ENCODE data around the gene NTM.

Gene NTM

GRCh38 chr11:131510662-131511061 lies 140.2 kb downstream of the NTM start:
- Histone ChIP-seq H3K27me3 (ENCODE audit: control insufficient read depth in 1 of 2, insufficient read depth in 2 of 2, low read length in 2 of 2) (no peaks in the 10 kb centered on the region), H3K9ac (ENCODE audit: low read depth in 1 of 2, low read length in 2 of 2) (no peak overlapping the region), H3K9me3 (ENCODE audit: control insufficient read depth in 1 of 2, low read length in 2 of 2) (no peaks in the 10 kb centered on the region), H3K36me3 (ENCODE audit: control insufficient read depth in 1 of 2, insufficient read depth in 2 of 2, low read length in 2 of 2) (no peaks in the 10 kb centered on the region), H3K4me3 (ENCODE audit: low read depth in 1 of 2, low read length in 2 of 2) (no peak overlapping the region), H3K27ac (ENCODE audit: low read depth, low read length) (no peak overlapping the region), H3K4me1 (ENCODE audit: control insufficient read depth in 1 of 2, insufficient read depth in 2 of 2, low read length in 2 of 2) (peaks cover 0 to 5% of the 10 kb centered on the region in 2 donors)

- Histone ChIP-seq H3K9ac (ENCODE audit: low read depth in 1 of 2, low read length in 2 of 2) (no peak overlapping the region), H3K27ac (ENCODE audit: low read depth, low read length) (no peak overlapping the region), H3K4me3 (ENCODE audit: low read depth in 1 of 2, low read length in 2 of 2) (no peak overlapping the region), H3K9me3 (ENCODE audit: control insufficient read depth in 1 of 2, low read length in 2 of 2) (no peaks in the 10 kb centered on the region), H3K27me3 (ENCODE audit: control insufficient read depth in 1 of 2, insufficient read depth in 2 of 2, low read length in 2 of 2) (no peaks in the 10 kb centered on the region), H3K4me1 (ENCODE audit: control insufficient read depth in 1 of 2, insufficient read depth in 2 of 2, low read length in 2 of 2) (peaks cover 0 to 5% of the 10 kb centered on the region in 2 donors), H3K36me3 (ENCODE audit: control insufficient read depth in 1 of 2, insufficient read depth in 2 of 2, low read length in 2 of 2) (no peaks in the 10 kb centered on the region)
These were observed 141.4 kb downstream of the NTM start for GRCh38 chr11:131511794-131512193.

GRCh38 chr11:131512228-131512627 lies 141.8 kb downstream of the NTM start:
- Histone ChIP-seq H3K9me3 (ENCODE audit: control insufficient read depth in 1 of 2, low read length in 2 of 2) (no peaks in the 10 kb centered on the region), H3K36me3 (ENCODE audit: control insufficient read depth in 1 of 2, insufficient read depth in 2 of 2, low read length in 2 of 2) (no peaks in the 10 kb centered on the region), H3K4me1 (ENCODE audit: control insufficient read depth in 1 of 2, insufficient read depth in 2 of 2, low read length in 2 of 2) (peaks cover 0 to 5% of the 10 kb centered on the region in 2 donors), H3K27me3 (ENCODE audit: control insufficient read depth in 1 of 2, insufficient read depth in 2 of 2, low read length in 2 of 2) (no peaks in the 10 kb centered on the region), H3K9ac (ENCODE audit: low read depth in 1 of 2, low read length in 2 of 2) (no peak overlapping the region), H3K27ac (ENCODE audit: low read depth, low read length) (no peak overlapping the region), H3K4me3 (ENCODE audit: low read depth in 1 of 2, low read length in 2 of 2) (no peak overlapping the region)

GRCh38 chr11:131514062-131514461 lies 143.6 kb downstream of the NTM start:
- Histone ChIP-seq H3K27me3 (ENCODE audit: control insufficient read depth in 1 of 2, insufficient read depth in 2 of 2, low read length in 2 of 2) (no peaks in the 10 kb centered on the region), H3K9me3 (ENCODE audit: control insufficient read depth in 1 of 2, low read length in 2 of 2) (no peaks in the 10 kb centered on the region), H3K4me3 (ENCODE audit: low read depth in 1 of 2, low read length in 2 of 2) (no peak overlapping the region), H3K27ac (ENCODE audit: low read depth, low read length) (no peak overlapping the region), H3K4me1 (ENCODE audit: control insufficient read depth in 1 of 2, insufficient read depth in 2 of 2, low read length in 2 of 2) (peaks cover 0 to 5% of the 10 kb centered on the region in 2 donors), H3K9ac (ENCODE audit: low read depth in 1 of 2, low read length in 2 of 2) (no peak overlapping the region), H3K36me3 (ENCODE audit: control insufficient read depth in 1 of 2, insufficient read depth in 2 of 2, low read length in 2 of 2) (no peaks in the 10 kb centered on the region)

GRCh38 chr11:131518305-131518838 lies 148.0 kb downstream of the NTM start:
- no peak overlapping the region for H3K9ac ChIP-seq (ENCODE audit: low read depth in 1 of 2, low read length in 2 of 2)
- no peaks in the 10 kb centered on the region for H3K9me3 ChIP-seq (ENCODE audit: control insufficient read depth in 1 of 2, low read length in 2 of 2)
- H3K4me3 ChIP-seq (ENCODE audit: low read depth in 1 of 2, low read length in 2 of 2), result no peak overlapping the region
- H3K4me1 ChIP-seq (ENCODE audit: control insufficient read depth in 1 of 2, insufficient read depth in 2 of 2, low read length in 2 of 2), result no peaks in the 10 kb centered on the region
- no peaks in the 10 kb centered on the region for H3K36me3 ChIP-seq (ENCODE audit: control insufficient read depth in 1 of 2, insufficient read depth in 2 of 2, low read length in 2 of 2)
- H3K27me3 ChIP-seq (ENCODE audit: control insufficient read depth in 1 of 2, insufficient read depth in 2 of 2, low read length in 2 of 2), result no peaks in the 10 kb centered on the region
- H3K27ac ChIP-seq (ENCODE audit: low read depth, low read length), result no peak overlapping the region

GRCh38 chr11:131522851-131523250 lies 152.4 kb downstream of the NTM start:
- H3K4me3 ChIP-seq (ENCODE audit: low read depth in 1 of 2, low read length in 2 of 2), result no peak overlapping the region
- H3K36me3 ChIP-seq (ENCODE audit: control insufficient read depth in 1 of 2, insufficient read depth in 2 of 2, low read length in 2 of 2), result no peaks in the 10 kb centered on the region
- no peaks in the 10 kb centered on the region for H3K4me1 ChIP-seq (ENCODE audit: control insufficient read depth in 1 of 2, insufficient read depth in 2 of 2, low read length in 2 of 2)
- no peaks in the 10 kb centered on the region for H3K27me3 ChIP-seq (ENCODE audit: control insufficient read depth in 1 of 2, insufficient read depth in 2 of 2, low read length in 2 of 2)
- H3K27ac ChIP-seq (ENCODE audit: low read depth, low read length), result no peak overlapping the region
- no peaks in the 10 kb centered on the region for H3K9me3 ChIP-seq (ENCODE audit: control insufficient read depth in 1 of 2, low read length in 2 of 2)
- no peak overlapping the region for H3K9ac ChIP-seq (ENCODE audit: low read depth in 1 of 2, low read length in 2 of 2)

- H3K4me1 ChIP-seq (ENCODE audit: control insufficient read depth in 1 of 2, insufficient read depth in 2 of 2, low read length in 2 of 2), result no peaks in the 10 kb centered on the region
- no peaks in the 10 kb centered on the region for H3K36me3 ChIP-seq (ENCODE audit: control insufficient read depth in 1 of 2, insufficient read depth in 2 of 2, low read length in 2 of 2)
- H3K9ac ChIP-seq (ENCODE audit: low read depth in 1 of 2, low read length in 2 of 2), result no peak overlapping the region
- H3K9me3 ChIP-seq (ENCODE audit: control insufficient read depth in 1 of 2, low read length in 2 of 2), result no peaks in the 10 kb centered on the region
- no peak overlapping the region for H3K4me3 ChIP-seq (ENCODE audit: low read depth in 1 of 2, low read length in 2 of 2)
- no peak overlapping the region for H3K27ac ChIP-seq (ENCODE audit: low read depth, low read length)
- peaks cover 0 to 3% of the 10 kb centered on the region in 2 donors for H3K27me3 ChIP-seq (ENCODE audit: control insufficient read depth in 1 of 2, insufficient read depth in 2 of 2, low read length in 2 of 2)
These were observed 160.0 kb downstream of the NTM start for GRCh38 chr11:131530407-131530806.

- Histone ChIP-seq H3K4me3 (ENCODE audit: low read depth in 1 of 2, low read length in 2 of 2) (no peak overlapping the region), H3K9ac (ENCODE audit: low read depth in 1 of 2, low read length in 2 of 2) (no peak overlapping the region), H3K27ac (ENCODE audit: low read depth, low read length) (no peak overlapping the region), H3K27me3 (ENCODE audit: control insufficient read depth in 1 of 2, insufficient read depth in 2 of 2, low read length in 2 of 2) (peaks cover 3% of the 10 kb centered on the region in 2 donors), H3K9me3 (ENCODE audit: control insufficient read depth in 1 of 2, low read length in 2 of 2) (no peaks in the 10 kb centered on the region), H3K4me1 (ENCODE audit: control insufficient read depth in 1 of 2, insufficient read depth in 2 of 2, low read length in 2 of 2) (no peaks in the 10 kb centered on the region), H3K36me3 (ENCODE audit: control insufficient read depth in 1 of 2, insufficient read depth in 2 of 2, low read length in 2 of 2) (no peaks in the 10 kb centered on the region)
These were observed 162.7 kb downstream of the NTM start for GRCh38 chr11:131533149-131533548.

- no peaks in the 10 kb centered on the region for H3K4me1 ChIP-seq (ENCODE audit: control insufficient read depth in 1 of 2, insufficient read depth in 2 of 2, low read length in 2 of 2)
These were observed 163.6 kb downstream of the NTM start for GRCh38 chr11:131533998-131534397.

GRCh38 chr11:131534611-131535010 lies 164.2 kb downstream of the NTM start:
- H3K4me1 ChIP-seq (ENCODE audit: control insufficient read depth in 1 of 2, insufficient read depth in 2 of 2, low read length in 2 of 2), result no peaks in the 10 kb centered on the region

More at GRCh38 chr11:131533998-131534397, 163.6 kb downstream of the NTM start:
- Histone ChIP-seq H3K9ac (ENCODE audit: low read depth in 1 of 2, low read length in 2 of 2) (no peak overlapping the region), H3K36me3 (ENCODE audit: control insufficient read depth in 1 of 2, insufficient read depth in 2 of 2, low read length in 2 of 2) (no peaks in the 10 kb centered on the region), H3K4me3 (ENCODE audit: low read depth in 1 of 2, low read length in 2 of 2) (no peak overlapping the region), H3K9me3 (ENCODE audit: control insufficient read depth in 1 of 2, low read length in 2 of 2) (no peaks in the 10 kb centered on the region), H3K27me3 (ENCODE audit: control insufficient read depth in 1 of 2, insufficient read depth in 2 of 2, low read length in 2 of 2) (peaks cover 3% of the 10 kb centered on the region in 2 donors), H3K27ac (ENCODE audit: low read depth, low read length) (no peak overlapping the region)

GRCh38 chr11:131536159-131536558 lies 165.7 kb downstream of the NTM start:
- Histone ChIP-seq H3K9me3 (ENCODE audit: control insufficient read depth in 1 of 2, low read length in 2 of 2) (no peaks in the 10 kb centered on the region), H3K4me3 (ENCODE audit: low read depth in 1 of 2, low read length in 2 of 2) (no peak overlapping the region), H3K27ac (ENCODE audit: low read depth, low read length) (no peak overlapping the region), H3K9ac (ENCODE audit: low read depth in 1 of 2, low read length in 2 of 2) (no peak overlapping the region), H3K27me3 (ENCODE audit: control insufficient read depth in 1 of 2, insufficient read depth in 2 of 2, low read length in 2 of 2) (peaks cover 0 to 3% of the 10 kb centered on the region in 2 donors), H3K4me1 (ENCODE audit: control insufficient read depth in 1 of 2, insufficient read depth in 2 of 2, low read length in 2 of 2) (no peaks in the 10 kb centered on the region), H3K36me3 (ENCODE audit: control insufficient read depth in 1 of 2, insufficient read depth in 2 of 2, low read length in 2 of 2) (no peaks in the 10 kb centered on the region)

More at GRCh38 chr11:131534611-131535010, 164.2 kb downstream of the NTM start:
- H3K9ac ChIP-seq (ENCODE audit: low read depth in 1 of 2, low read length in 2 of 2), result no peak overlapping the region
- peaks cover 3% of the 10 kb centered on the region in 2 donors for H3K27me3 ChIP-seq (ENCODE audit: control insufficient read depth in 1 of 2, insufficient read depth in 2 of 2, low read length in 2 of 2)
- H3K4me3 ChIP-seq (ENCODE audit: low read depth in 1 of 2, low read length in 2 of 2), result no peak overlapping the region
- H3K9me3 ChIP-seq (ENCODE audit: control insufficient read depth in 1 of 2, low read length in 2 of 2), result no peaks in the 10 kb centered on the region
- no peak overlapping the region for H3K27ac ChIP-seq (ENCODE audit: low read depth, low read length)
- no peaks in the 10 kb centered on the region for H3K36me3 ChIP-seq (ENCODE audit: control insufficient read depth in 1 of 2, insufficient read depth in 2 of 2, low read length in 2 of 2)
